Measurements from ENCODE around the gene DAG1.

DAG1 gene

DNA sequence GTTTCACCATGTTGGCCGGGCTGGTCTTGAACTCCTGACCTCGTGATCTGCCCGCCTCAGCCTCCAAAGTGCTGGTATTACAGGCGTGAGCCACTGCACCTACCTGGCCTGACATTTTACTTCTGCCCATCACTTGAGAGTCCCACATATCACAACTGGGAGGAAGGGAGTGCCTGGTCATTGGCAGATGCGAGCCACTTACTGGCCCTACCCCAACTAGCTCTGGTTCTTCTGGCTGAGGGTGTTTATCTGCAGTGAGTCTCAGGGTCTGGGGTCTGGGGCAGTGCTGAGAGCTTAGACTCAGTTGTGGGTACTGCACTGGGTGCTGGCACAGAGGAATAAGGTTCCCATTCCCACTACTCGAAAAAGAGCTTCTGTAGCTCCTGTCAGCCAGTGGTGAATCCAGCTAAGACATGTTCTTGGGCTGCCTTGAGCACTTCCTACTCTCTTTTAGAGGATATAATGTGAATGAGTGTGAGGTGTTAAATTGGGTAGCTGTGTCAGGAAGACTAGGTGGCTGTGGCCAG, 30.2 kb downstream of the DAG1 start:
- TF ChIP-seq, protein P1, sequence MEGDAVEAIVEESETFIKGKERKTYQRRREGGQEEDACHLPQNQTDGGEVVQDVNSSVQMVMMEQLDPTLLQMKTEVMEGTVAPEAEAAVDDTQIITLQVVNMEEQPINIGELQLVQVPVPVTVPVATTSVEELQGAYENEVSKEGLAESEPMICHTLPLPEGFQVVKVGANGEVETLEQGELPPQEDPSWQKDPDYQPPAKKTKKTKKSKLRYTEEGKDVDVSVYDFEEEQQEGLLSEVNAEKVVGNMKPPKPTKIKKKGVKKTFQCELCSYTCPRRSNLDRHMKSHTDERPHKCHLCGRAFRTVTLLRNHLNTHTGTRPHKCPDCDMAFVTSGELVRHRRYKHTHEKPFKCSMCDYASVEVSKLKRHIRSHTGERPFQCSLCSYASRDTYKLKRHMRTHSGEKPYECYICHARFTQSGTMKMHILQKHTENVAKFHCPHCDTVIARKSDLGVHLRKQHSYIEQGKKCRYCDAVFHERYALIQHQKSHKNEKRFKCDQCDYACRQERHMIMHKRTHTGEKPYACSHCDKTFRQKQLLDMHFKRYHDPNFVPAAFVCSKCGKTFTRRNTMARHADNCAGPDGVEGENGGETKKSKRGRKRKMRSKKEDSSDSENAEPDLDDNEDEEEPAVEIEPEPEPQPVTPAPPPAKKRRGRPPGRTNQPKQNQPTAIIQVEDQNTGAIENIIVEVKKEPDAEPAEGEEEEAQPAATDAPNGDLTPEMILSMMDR (IDR thresholded peaks at IDR 0.05; ENCODE audit: borderline replicate concordance, insufficient read depth, low read depth, low read length) = no peak
- H3K4me3 ChIP-seq (ENCODE audit: low read depth, low read length) = no peak overlapping the region

DNA sequence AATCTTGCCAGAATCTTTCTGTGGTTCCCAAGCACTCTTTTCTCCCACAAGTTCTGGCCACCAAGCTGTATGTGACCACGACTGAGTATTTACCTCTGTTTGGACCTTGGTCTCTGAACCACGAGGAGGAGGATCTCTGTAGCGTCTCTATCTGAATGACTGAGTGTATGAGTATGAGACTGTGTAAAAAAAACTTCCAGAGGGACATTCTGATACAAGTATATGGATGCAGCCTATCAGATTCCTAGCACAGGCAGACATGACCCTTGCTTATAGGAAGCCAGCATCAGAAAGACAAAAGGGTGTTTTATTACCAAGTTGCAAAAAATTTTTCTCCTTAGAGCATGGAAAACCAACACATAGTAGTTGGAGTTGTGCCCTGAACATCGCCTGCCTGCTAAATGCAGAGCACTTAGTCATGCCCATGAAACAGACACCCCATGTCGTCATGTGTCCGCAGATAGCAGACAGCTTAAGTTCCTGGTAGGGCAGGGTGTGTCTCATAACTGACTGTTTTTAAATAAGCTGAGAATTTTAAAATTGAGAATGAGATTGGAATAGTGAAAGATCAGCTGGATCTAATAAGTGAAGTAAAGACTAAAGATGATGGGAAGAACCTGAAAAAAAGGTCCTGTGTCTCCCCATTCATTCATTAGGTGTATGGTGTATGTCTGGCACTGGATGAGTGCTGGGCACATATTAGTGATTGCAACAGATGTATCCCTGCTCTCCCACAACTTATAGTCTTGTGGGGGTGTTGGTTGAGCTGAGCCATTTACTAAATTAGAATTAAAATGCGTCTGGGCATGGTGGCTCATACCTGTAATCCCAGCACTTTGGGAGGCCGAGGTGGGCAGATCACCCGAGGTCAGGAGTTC, 30.9 kb downstream of the DAG1 start:
- TF ChIP-seq, protein P1 (IDR thresholded peaks at IDR 0.05; ENCODE audit: borderline replicate concordance, insufficient read depth, low read depth, low read length) = no peak
- H3K4me3 ChIP-seq (ENCODE audit: low read depth, low read length) = no peak overlapping the region

DNA sequence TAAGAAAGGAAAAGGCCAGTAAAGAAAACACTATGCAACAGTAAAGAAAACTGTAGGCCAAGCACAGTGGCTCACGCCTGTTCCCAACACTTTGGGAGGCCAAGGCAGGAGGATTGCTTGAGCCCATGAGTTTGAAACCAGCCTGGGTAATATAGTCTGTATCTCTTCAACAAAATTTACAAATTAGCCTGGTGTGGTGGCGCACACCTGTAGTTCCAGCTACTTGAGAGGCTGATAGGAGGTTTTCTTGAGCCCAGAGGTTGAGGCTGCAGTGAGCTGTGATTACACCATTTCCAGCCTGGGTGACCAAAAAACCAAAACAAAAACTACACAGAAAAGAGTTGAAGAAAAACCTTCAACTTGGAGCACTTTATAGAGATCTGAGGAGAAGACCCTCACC, 31.8 kb downstream of the DAG1 start:
- TF ChIP-seq, protein P1 (IDR thresholded peaks at IDR 0.05; ENCODE audit: borderline replicate concordance, insufficient read depth, low read depth, low read length) = no peak
- H3K4me3 ChIP-seq (ENCODE audit: low read depth, low read length) = no peak overlapping the region

DNA sequence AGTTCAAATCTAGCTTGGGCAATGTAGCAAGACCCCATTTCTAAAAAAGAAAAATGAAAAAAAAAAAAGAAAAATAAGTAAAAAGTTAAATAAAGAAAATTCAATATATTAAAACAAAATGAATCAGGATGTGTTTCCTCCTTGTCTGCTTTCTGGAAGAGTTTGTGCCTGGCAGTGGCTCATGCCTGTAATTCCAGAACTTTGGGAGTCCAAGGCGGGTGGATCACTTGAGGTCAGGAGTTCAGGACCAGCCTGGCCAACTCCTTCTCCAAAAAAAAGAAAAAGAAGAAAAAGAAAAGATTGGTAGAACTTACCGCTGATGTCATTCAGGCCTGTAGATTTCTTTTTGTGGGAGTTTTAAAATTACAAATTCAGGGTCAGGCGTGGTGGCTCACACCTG, 36.8 kb downstream of the DAG1 start:
- TF ChIP-seq, protein P1 (IDR thresholded peaks at IDR 0.05; ENCODE audit: borderline replicate concordance, insufficient read depth, low read depth, low read length) = no peak
- no peak overlapping the region for H3K4me3 ChIP-seq (ENCODE audit: low read depth, low read length)

DNA sequence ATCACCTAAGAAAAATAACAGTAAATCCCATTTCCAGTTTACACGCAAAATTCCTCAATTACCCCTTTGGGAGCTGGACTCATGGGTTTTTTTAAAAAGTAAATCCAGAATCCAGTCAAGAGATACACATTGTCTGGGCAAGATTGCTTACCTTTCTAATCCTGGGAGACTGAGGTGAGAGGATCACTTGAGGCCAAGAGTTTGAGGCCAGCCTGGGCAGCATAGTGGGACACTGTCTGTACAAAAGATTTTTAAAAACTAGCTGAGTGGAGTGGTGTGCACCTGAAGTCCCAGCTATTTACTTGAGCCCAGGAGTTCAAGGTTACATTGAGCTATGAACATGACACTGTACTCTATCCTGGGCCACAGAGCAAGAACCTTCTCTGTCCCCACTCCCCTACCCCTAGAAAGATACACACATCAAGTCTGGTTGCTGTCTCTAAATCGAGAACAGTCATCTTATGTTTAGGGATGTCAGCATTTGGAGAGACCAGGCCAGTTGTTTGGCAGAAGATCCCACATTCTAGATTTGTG, 39.0 kb downstream of the DAG1 start:
- TF ChIP-seq, protein P1 (IDR thresholded peaks at IDR 0.05; ENCODE audit: borderline replicate concordance, insufficient read depth, low read depth, low read length) = no peak
- no peak overlapping the region for H3K4me3 ChIP-seq (ENCODE audit: low read depth, low read length)

DNA sequence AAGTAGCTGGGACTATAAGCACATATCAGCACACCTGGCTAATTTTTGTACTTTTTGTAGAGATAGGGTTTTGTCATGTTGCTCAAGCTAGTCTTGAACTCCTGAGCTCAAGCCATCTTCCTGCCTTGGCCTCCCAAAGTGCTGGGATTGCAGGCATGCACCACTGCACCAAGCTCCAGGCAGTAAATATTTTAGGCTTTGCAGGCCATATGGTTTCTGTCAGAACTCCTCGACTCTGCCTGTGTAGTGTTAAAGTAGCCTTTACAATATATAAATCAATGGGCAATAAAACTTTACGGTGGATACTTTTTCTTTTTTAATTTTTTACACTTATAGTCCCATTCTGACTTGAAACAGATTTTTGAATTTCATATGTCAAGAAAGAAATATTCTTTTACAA, 41.6 kb downstream of the DAG1 start:
- TF ChIP-seq, protein P1 (IDR thresholded peaks at IDR 0.05; ENCODE audit: borderline replicate concordance, insufficient read depth, low read depth, low read length) = no peak
- H3K4me3 ChIP-seq (ENCODE audit: low read depth, low read length) = no peak overlapping the region

All from GM12875 (cell line).